SJCRH30 (cell line): ENCODE measurements around the gene AHDC1. TPM values are rescaled to one million over a fixed set of nuclear protein-coding genes. Genes with fewer than 3 reads are reported as not detected.
"Not testable (repeated sequence)": the region's sequence is repeated elsewhere in the genome, so short reads cannot be mapped to it uniquely, and the experiment has no call there.

Experiments
- DNase-seq, 2 experiments: peaks; one replicate each; pipeline ENCODE4 v3.0.0-alpha.2; 2015 to 2020
- H3K27ac ChIP-seq: fragments of 250-450 bp; sonication (Bioruptor Pico); 2 replicates; pipeline ENCODE4 v1.5.1; 2020; ENCODE audit warnings: mild to moderate bottlenecking, moderate library complexity
- H3K27me3 ChIP-seq: fragments of 250-450 bp; sonication (Bioruptor Pico); 2 replicates; pipeline ENCODE4 v1.5.1; 2020; ENCODE audit warnings: mild to moderate bottlenecking, moderate library complexity
- H3K36me3 ChIP-seq: fragments of 250-450 bp; sonication (Bioruptor Pico); 2 replicates; pipeline ENCODE4 v1.5.1; 2020; ENCODE audit warnings: mild to moderate bottlenecking, moderate library complexity
- H3K4me1 ChIP-seq: fragments of 250-450 bp; sonication (Bioruptor Pico); 2 replicates; pipeline ENCODE4 v1.5.1; 2020; ENCODE audit warnings: mild to moderate bottlenecking, moderate library complexity
- H3K4me3 ChIP-seq: fragments of 250-450 bp; sonication (Bioruptor Pico); 2 replicates; pipeline ENCODE4 v1.5.1; 2020; ENCODE audit warnings: mild to moderate bottlenecking, moderate library complexity
- H3K9me3 ChIP-seq: fragments of 250-450 bp; sonication (Bioruptor Pico); replicated peaks from 2 replicates; pipeline ENCODE4 v1.5.1; 2020; ENCODE audit warnings: mild to moderate bottlenecking, moderate library complexity
- total RNA-seq: library from RNA; depleted of rRNA; stranded (reverse); fragments of >200 nt; shearing (Covaris generic); gene quantifications from 2 replicates; pipeline ENCODE4 v1.2.3, GENCODE V29; 2014

The AHDC1 gene
- total RNA-seq, 1 experiment from 2014 or later: 30.6 TPM

DNA sequence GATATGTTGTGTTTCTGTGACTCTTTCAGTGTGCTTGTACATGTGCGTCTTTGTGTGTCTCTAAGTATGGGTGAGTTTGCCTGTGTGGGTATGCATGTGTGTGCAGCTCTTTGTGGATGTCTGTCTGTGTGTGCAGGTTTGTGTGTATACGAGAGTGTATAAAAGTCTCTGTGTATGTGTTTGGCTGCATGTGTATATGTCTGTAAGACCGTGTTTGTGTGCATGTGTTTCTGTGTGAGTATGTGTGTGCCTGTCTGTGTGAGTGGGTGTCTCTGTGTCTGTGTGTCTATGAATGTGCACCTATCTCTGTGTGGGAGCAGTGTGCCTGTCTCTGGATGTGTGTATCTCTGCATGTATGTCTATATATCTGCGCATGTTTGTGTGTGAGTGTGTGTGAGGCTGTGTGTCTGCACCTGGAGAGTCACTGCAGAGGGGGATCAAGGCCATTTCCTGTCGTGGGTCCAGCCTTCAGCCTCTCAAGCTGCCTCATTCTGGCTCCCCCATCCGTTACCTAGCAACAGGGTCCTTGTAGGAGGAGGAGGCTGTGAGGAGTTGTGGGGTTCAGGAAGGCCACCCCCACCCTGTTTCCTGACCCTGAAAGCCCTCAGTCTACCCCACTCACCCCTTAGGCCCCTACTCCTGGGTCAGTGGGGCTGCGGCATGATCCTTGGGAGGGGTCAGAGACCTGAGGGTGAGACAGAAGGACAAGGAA lies 20.7 kb upstream of the AHDC1 start:
- Histone ChIP-seq H3K4me3 (no peak overlapping the region), H3K9me3 (no peaks in the 10 kb centered on the region), H3K4me1 (no peaks in the 10 kb centered on the region), H3K27me3 (no peaks in the 10 kb centered on the region), H3K36me3 (no peaks in the 10 kb centered on the region), H3K27ac (no peak overlapping the region)
- DNase-seq: no peak

DNA sequence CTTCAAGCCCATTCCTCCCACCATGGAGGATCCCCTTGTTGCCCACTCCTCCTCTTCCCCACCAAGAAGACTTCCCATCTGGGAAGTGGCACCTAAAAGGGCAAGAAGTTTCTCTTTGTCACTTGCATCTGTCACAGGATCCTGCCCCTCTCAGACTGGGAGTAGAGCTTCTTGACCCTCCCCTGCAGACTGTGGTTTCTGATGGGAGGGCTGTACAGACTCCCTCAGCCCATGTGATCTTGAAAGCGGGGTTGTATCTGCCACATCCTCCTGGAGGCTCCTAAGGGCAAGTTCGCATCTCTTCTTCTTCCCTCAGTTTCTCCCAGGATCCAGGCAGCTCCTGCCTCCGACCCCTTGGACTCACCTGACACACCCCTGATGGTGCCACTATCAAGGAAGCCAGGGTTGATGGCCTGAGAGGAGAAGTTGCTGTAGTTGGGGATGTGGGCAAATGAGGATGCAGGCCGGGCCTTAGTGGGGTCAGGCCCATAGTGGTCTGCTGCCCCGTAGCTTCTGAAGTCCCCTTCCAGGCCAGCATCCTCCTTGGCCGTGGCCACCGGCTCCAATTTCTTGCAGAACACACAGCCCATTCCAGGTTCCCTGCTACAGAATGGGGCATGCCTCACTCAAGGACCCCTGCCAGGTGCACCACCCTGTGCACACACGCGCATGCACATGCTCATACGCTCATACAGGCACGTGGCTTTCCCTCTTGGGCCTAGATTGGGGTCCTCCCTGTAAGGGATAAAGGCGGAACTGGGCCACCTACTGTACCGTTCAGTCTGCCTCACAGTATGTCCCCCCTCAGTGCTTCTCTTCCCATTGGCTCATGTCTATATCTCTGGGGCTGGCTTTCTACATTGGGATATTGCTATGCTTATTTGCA lies 19.6 kb upstream of the AHDC1 start:
- no peak for DNase-seq
- Histone ChIP-seq H3K4me1 (no peaks in the 10 kb centered on the region), H3K27me3 (no peaks in the 10 kb centered on the region), H3K36me3 (no peaks in the 10 kb centered on the region), H3K4me3 (no peak overlapping the region), H3K9me3 (no peaks in the 10 kb centered on the region), H3K27ac (no peak overlapping the region)

DNA sequence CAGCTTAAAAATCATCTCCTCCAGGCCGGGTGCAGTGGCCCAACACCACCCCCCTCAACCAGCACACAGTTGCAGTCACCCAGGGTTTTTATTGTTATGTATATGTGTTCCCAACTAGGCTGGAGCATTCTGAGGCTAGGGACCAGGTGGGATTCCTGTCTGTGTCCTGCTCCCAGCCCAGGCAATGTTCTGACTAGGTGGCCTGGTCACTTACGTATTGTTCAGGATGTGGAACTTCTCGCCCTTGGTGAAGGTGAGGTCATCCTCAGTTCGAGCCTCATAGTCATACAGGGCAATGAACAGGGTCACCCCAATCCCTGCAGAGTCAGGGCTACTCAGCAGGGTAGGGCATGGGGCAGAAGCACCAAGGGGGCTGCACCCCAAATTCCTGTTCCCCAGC lies 18.9 kb upstream of the AHDC1 start:
- Histone ChIP-seq H3K36me3 (no peaks in the 10 kb centered on the region), H3K4me1 (no peaks in the 10 kb centered on the region), H3K4me3 (no peak overlapping the region), H3K27ac (no peak overlapping the region), H3K9me3 (no peaks in the 10 kb centered on the region), H3K27me3 (no peaks in the 10 kb centered on the region)
- DNase-seq: no peak

DNA sequence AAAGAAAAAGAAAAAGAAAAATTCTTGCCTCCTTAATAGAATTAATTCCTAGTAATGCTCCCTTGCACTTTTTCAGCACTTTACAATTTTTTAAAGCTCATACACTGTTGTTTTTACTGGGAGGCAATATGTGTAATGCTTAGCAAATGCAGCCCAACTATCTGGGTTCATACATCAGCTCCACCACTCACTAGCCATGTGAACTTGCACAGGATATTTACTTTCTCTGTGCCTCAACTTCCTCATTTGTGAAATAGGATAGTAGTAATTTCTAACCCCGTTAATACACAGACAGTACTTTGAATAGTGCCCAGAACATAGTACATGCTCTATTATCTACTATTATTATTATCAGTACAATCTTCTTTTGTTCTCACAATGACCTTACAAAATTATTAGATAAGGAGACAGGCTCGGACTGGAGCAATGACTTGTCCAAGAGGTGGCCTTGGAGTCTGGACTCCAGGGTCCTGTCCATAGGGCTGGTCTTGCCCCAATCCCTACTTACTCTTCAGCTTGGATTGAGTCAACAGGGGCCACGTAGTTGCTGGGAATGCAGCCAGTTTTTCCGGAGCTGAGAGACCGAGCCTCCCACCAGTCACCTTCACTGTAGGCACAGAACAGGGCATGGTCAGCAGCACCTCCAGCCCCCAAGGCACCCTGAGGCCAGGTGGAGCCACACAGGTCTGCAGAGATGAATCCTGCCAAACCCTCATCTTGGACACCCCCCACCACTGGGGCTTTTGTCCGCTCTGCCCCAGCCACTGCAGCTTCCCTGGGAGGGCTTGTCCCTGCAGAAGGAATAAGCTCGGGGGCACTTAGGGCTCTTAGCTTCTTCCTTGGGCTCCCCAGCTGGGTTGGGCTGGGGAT lies 17.3 kb upstream of the AHDC1 start:
- H3K4me1 ChIP-seq: no peaks in the 10 kb centered on the region
- H3K36me3 ChIP-seq: no peaks in the 10 kb centered on the region
- H3K9me3 ChIP-seq: no peaks in the 10 kb centered on the region
- no peak overlapping the region for H3K4me3 ChIP-seq
- no peak overlapping the region for H3K27ac ChIP-seq
- H3K27me3 ChIP-seq: no peaks in the 10 kb centered on the region
- DNase-seq: no peak

DNA sequence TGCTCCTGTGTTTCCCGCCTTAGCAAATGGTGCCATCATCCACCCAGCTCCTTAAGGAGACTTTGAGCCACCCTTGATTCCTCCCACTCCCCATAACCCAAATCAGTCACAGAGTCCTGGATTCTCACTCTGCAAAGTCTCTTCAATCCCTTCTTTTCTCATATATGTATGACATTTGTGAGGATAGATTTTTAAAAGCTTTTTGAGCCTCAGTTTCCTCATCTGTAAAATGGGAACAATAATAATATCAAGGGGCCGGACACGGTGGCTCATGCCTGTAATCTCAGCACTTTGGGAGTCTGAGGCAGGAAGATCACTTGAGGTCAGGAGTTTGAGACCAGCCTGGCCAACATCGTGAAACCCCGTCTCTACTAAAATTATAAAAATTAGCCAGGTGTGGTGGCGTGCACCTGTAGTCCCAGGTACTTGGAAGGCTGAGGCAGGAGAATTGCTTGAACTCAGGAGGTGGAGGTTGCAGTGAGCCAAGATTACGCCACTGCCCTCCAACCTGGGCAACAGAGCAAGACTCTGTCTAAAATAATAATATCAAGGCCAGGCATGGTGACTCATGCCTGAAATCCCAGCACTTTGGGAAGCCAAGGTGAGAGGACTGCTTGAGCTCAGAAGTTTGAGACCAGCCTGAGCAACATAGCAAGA lies 16.0 kb upstream of the AHDC1 start:
- H3K27ac ChIP-seq, H3K4me3 ChIP-seq, H3K9me3 ChIP-seq, DNase-seq, H3K36me3 ChIP-seq, H3K4me1 ChIP-seq, H3K27me3 ChIP-seq: not testable (repeated sequence)

DNA sequence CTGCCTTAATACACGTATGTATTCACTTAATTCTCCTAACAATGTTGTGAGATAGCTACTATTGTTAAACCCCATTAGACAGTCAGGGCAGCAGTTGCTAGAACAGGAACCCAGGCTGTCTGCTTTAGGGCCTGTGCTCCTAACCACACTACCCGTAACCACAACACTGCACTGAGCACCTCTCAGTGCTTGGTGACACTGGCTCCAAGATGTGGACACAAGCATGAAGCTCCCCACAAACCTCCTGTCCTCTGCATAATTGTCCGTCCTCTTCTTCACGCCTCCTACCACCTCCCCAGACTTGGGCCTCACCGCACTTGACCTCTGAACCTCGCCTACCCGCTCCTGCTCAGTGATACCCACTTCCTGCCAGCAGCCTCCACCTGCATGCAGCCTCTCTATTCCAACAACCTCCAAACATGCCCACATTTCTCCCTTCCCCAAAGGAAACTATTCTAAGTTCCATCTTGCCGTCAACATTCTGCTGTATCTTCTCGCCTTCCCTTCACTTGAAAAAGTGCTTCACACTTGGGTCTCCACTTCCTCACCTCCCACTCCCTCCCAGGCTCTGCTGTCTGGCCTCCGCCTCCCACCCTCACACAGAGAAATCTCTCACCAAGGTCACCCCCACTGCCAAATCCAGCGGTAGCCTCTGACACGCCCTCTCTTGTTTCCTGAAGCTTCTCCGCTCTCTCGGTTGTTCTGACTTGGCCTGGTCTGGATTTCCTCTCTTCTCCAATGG lies 14.6 kb upstream of the AHDC1 start:
- Histone ChIP-seq H3K9me3 (no peaks in the 10 kb centered on the region), H3K4me1 (no peaks in the 10 kb centered on the region), H3K36me3 (no peaks in the 10 kb centered on the region), H3K4me3 (no peak overlapping the region), H3K27ac (no peak overlapping the region), H3K27me3 (no peaks in the 10 kb centered on the region)
- DNase-seq: no peak

DNA sequence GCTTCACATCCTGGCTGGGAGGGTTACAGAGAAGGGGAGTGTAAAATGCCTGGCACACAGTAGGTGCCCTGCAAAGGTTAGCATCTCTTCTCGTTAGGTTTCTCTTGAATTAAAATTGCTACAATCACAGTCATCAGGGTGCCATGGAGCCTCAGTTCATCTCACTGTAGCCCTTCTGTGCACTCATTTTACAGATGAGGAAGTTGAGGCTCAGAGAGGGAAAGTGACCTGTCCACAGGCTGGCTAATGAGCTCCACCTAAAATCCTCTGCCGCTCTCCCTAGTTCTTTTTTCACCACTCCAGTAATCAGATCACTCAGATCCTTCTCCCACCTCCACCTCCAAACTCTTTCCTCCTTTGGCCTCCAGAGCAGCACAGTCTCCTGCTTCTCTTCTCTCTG lies 13.5 kb upstream of the AHDC1 start:
- DNase-seq: no peak
- Histone ChIP-seq H3K27me3 (no peaks in the 10 kb centered on the region), H3K36me3 (no peaks in the 10 kb centered on the region), H3K4me3 (no peak overlapping the region), H3K4me1 (no peaks in the 10 kb centered on the region), H3K9me3 (no peaks in the 10 kb centered on the region), H3K27ac (no peak overlapping the region)

DNA sequence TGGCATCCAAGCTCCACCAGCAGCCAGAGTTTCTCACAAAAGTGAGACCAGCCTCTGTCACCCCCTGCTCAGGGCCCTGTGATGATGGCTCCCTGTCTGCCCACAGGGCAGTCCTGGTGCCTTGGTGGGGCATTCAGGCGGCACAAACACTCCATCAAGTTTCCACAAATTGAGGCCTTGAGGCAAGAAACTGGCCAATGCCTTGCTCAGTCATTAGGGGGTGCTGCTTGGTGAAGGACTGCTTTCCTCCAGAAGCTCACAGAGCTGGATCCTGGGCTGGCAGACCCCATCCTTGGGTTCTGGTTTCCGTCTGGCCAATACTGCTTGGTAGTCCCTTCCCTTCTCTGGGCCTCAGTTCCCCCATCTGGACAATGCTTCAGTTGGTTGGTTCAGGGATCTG lies 12.5 kb upstream of the AHDC1 start:
- Histone ChIP-seq H3K27ac (no peak overlapping the region), H3K9me3 (no peaks in the 10 kb centered on the region), H3K36me3 (no peaks in the 10 kb centered on the region), H3K4me3 (no peak overlapping the region), H3K27me3 (no peaks in the 10 kb centered on the region), H3K4me1 (no peaks in the 10 kb centered on the region)
- no peak for DNase-seq

DNA sequence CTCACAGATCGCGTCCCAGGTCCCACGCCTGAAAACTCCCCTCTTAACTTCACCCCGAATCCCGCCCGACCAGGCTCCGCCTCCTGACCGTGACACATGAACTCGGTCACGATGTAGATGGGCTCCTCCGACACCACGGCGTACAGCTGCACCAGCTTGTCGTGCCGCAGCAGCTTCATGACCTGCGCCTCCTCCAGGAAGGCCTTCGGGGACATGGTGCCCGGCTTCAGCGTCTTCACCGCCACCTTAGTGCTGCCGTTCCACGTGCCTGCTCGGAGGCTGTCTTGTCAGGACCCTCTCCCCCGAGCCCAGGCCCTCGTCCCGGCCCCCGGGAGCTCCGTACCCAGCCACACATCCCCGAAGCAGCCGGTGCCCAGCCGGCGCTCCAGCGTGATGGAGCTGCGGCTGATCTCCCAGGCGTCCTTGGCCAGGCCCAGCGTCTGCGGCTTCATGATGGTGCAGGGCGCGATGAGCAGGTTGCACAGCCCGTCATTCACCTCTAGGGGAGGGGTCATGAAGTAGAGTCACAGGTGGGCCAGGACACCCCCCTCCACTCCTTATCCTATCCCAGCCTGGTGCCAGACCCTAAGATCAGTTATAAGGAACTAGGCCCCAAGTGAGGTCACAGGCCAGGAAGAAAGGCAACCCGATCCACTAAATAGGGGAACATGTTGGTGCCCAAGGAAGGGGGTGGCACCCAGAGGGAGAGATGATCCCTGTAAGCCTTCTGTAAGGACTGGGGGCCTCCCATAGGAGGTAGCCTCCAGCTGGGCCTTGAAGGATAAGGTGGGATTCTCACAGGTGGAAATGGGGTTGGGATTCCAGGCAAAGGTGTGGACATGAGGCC lies 11.6 kb upstream of the AHDC1 start:
- Histone ChIP-seq H3K27ac (no peak overlapping the region), H3K9me3 (no peaks in the 10 kb centered on the region), H3K27me3 (no peaks in the 10 kb centered on the region), H3K4me1 (no peaks in the 10 kb centered on the region), H3K4me3 (no peak overlapping the region), H3K36me3 (no peaks in the 10 kb centered on the region)
- no peak for DNase-seq

DNA sequence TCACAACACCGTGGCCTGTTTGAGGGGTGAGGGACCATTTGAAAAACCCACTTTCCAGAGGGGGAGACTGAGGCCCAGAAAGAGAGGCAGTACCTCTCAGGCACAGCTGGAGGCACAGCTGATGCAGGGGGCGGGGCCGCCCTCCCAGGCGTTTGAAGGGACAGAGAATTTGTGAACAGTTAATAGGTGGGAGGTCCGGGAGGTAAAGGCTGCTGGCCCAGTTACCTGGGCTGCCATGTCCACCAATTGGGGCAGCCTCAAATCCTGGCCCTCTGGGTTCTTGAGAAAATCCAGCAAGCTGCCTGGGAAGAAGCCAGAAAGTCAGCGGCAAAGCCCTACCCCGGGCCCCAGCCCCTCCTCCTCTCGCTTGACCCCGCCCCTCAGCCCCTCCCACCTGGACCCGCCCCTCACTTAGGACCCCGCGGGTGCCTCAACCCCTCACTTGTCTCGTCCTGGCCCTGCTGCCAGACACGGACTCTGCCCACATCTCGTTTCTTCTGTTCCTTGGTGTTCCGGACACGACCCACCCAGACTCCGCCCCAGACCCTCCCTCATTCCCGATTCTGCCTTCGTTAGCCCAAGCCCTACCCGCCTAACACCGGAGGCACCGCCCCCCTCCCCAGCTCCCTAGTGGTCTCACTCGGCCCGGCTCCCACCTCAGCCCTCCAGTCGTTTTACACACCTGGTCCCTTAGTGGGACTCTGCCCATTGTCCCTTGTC lies 10.8 kb upstream of the AHDC1 start:
- H3K27me3 ChIP-seq: no peaks in the 10 kb centered on the region
- no peaks in the 10 kb centered on the region for H3K9me3 ChIP-seq
- H3K4me3 ChIP-seq: no peak overlapping the region
- H3K36me3 ChIP-seq: no peaks in the 10 kb centered on the region
- DNase-seq: no peak
- H3K27ac ChIP-seq: no peak overlapping the region
- no peaks in the 10 kb centered on the region for H3K4me1 ChIP-seq

DNA sequence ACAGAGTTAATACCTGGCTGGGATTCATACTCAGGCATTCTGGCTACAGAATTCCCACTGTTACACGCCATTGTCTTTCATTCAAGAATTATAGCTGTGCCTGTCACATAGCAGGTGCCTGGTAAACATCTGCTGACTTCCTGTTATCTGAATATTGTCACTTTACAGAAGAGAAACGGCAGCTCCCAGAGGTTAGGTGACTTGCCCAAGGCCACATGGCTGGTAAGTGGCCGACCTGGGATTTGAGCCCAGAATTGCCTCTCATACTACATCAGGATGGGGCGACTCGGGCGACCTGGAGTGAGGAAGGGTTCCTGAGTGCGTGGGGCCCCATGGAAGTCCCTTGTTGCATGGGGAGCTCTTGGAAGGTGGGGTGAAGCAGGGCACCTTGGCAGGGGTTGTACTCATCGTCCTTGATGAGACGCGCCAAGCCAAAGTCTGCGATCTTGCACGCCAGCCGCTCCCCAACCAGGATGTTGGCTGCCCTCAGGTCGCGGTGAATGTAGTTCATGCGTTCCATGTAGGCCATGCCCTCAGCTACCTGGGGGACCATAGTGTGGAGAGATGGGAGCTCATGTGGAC lies 10.2 kb upstream of the AHDC1 start:
- H3K27me3 ChIP-seq: no peaks in the 10 kb centered on the region
- H3K9me3 ChIP-seq: no peaks in the 10 kb centered on the region
- H3K4me3 ChIP-seq: no peak overlapping the region
- H3K36me3 ChIP-seq: no peaks in the 10 kb centered on the region
- no peak overlapping the region for H3K27ac ChIP-seq
- H3K4me1 ChIP-seq: no peaks in the 10 kb centered on the region
- DNase-seq: no peak

DNA sequence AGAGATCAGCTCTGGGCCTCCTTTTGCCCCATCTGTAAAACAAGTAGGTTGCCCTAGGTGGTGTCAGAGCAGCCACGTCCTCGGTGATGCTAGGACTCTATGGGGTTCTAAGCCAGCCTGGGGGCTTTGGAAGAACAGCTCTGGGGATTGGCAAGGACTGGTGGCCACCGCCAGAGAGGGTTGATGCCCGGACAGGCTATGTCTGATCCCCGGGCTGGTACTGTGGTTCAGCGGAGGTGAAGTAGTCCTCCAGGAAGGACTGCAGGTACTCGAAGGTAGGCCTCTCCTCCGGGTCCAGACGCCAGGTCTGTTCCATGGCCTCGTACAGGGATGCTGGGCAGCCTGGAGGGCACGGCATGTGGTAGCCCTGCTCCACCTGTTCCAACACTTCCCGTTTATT lies 8.8 kb upstream of the AHDC1 start:
- Histone ChIP-seq H3K27me3 (no peaks in the 10 kb centered on the region), H3K9me3 (no peaks in the 10 kb centered on the region), H3K4me1 (peaks cover 1% of the 10 kb centered on the region; the same call in 1 of the 2 replicates), H3K36me3 (no peaks in the 10 kb centered on the region), H3K27ac (no peak overlapping the region), H3K4me3 (no peak overlapping the region)
- DNase-seq: no peak
